D341Med (cell line): ENCODE measurements around the gene C18orf32.
A peak's percentile ranks its signal among the peaks of the same experiment; 100 is the strongest.
"Not testable (repeated sequence)": the region's sequence is repeated elsewhere in the genome, so short reads cannot be mapped to it uniquely, and the experiment has no call there.

Source experiments
- DNase-seq: peaks from one replicate; pipeline ENCODE4 v3.0.0; 2012; ENCODE audit warnings: low spot score

C18orf32 gene

GRCh38 chr18:49486953-49487710 is at the start of gene C18orf32:
C18orf32 (minus strand) TSS chr18:49487234; CDS start chr18:49483748, 3,486 bp downstream.
- peak; percentile 98 for DNase-seq

- DNase-seq = no peak
Measured at GRCh38 chr18:49534846-49535601, 48.0 kb upstream of the C18orf32 start.

GRCh38 chr18:49531678-49532153 is 44.7 kb upstream of the C18orf32 start:
- no peak for DNase-seq

GRCh38 chr18:49529596-49529995 is 42.6 kb upstream of the C18orf32 start:
- no peak for DNase-seq

GRCh38 chr18:49527631-49528327 is 40.7 kb upstream of the C18orf32 start:
- DNase-seq = no peak

- no peak for DNase-seq
Measured at GRCh38 chr18:49525981-49526380, 38.9 kb upstream of the C18orf32 start.

GRCh38 chr18:49524951-49525350 is 37.9 kb upstream of the C18orf32 start:
- no peak for DNase-seq

GRCh38 chr18:49524349-49524748 is 37.3 kb upstream of the C18orf32 start:
- no peak for DNase-seq

GRCh38 chr18:49523580-49524093 is 36.6 kb upstream of the C18orf32 start:
- not testable (repeated sequence) for DNase-seq

GRCh38 chr18:49521216-49521835 is 34.3 kb upstream of the C18orf32 start:
- DNase-seq = peak; percentile 86

- peak; percentile 76 for DNase-seq
Measured at GRCh38 chr18:49520661-49521145, 33.7 kb upstream of the C18orf32 start.

- no peak for DNase-seq
Measured at GRCh38 chr18:49519101-49519971, 32.3 kb upstream of the C18orf32 start.

GRCh38 chr18:49517483-49517882 is 30.4 kb upstream of the C18orf32 start:
- no peak for DNase-seq

- peak; percentile 31 for DNase-seq
Measured at GRCh38 chr18:49515516-49515915, 28.5 kb upstream of the C18orf32 start.

- not testable (repeated sequence) for DNase-seq
Measured at GRCh38 chr18:49515003-49515402, 28.0 kb upstream of the C18orf32 start.

- DNase-seq = no peak
Measured at GRCh38 chr18:49514577-49514976, 27.5 kb upstream of the C18orf32 start.

GRCh38 chr18:49512876-49513275 is 25.8 kb upstream of the C18orf32 start:
- DNase-seq = not testable (repeated sequence)

- DNase-seq = peak; percentile 89
Measured at GRCh38 chr18:49510393-49511115, 23.5 kb upstream of the C18orf32 start.

- DNase-seq = not testable (repeated sequence)
Measured at GRCh38 chr18:49506438-49506837, 19.4 kb upstream of the C18orf32 start.

- DNase-seq = no peak
Measured at GRCh38 chr18:49503931-49504330, 16.9 kb upstream of the C18orf32 start.
